Chondrocyte (in vitro differentiated cells): ENCODE results near the gene ESR1. TPM values are rescaled to one million over a fixed set of nuclear protein-coding genes. Genes with fewer than 3 reads are reported as not detected.
"Not testable (repeated sequence)": the region's sequence is repeated elsewhere in the genome, so short reads cannot be mapped to it uniquely, and the experiment has no call there.

Experiments used
- DNase-seq: peaks from one replicate; pipeline ENCODE4 v3.0.0; 2021; ENCODE audit warnings: mixed read lengths, low spot score
- H3K27ac Mint-ChIP-seq: one replicate; pipeline ENCODE4 v1.8.0; 2021; ENCODE audit warnings: mild to moderate bottlenecking, moderate library complexity, mixed read lengths; ENCODE audit not compliant: unreplicated experiment
- H3K27me3 Mint-ChIP-seq: 2 replicates; pipeline ENCODE4 v1.8.0; 2021; ENCODE audit warnings: low read depth, mixed read lengths
- H3K36me3 Mint-ChIP-seq: 2 replicates; pipeline ENCODE4 v1.8.0; 2021; ENCODE audit warnings: low read depth, mixed read lengths
- H3K4me1 Mint-ChIP-seq: 2 replicates; pipeline ENCODE4 v1.8.0; 2021; ENCODE audit warnings: low read depth, mild to moderate bottlenecking, mixed read lengths
- H3K4me3 Mint-ChIP-seq: one replicate; pipeline ENCODE4 v1.8.0; 2021; ENCODE audit warnings: mild to moderate bottlenecking, moderate library complexity, mixed read lengths; ENCODE audit not compliant: unreplicated experiment
- H3K9me3 Mint-ChIP-seq: 2 replicates; pipeline ENCODE4 v1.8.0; 2021; ENCODE audit warnings: low read depth, mixed read lengths
- CTCF ChIP-seq: fragments of 200-600 bp; sonication (generic); IDR thresholded peaks from 2 replicates; pipeline ENCODE4 v1.5.0; 2021; ENCODE audit warnings: antibody characterized with exemption, mild to moderate bottlenecking, moderate library complexity
- total RNA-seq: library from RNA; stranded (reverse); gene quantifications from 3 replicates; pipeline ENCODE4 v1.2.1, GENCODE V29; 2021

The ESR1 gene
- total RNA-seq, 1 donor from 2014 or later, result not detected

- Mint-ChIP-seq H3K4me3 (peak overlapping the region; percentile 41), H3K9me3 (no peaks in the 10 kb centered on the region), H3K36me3 (peaks cover 32% of the 10 kb centered on the region)
Observed at GRCh38 chr6:152129691-152130151, 322.2 kb downstream of the ESR1 start.

GRCh38 chr6:152130441-152130840 lies 323.0 kb downstream of the ESR1 start:
- no peaks in the 10 kb centered on the region for H3K9me3 Mint-ChIP-seq
- H3K36me3 Mint-ChIP-seq, result peaks cover 37% of the 10 kb centered on the region
- DNase-seq, result no peak
- H3K4me3 Mint-ChIP-seq, result no peak overlapping the region
- TF ChIP-seq CTCF, result no peak
- no peak overlapping the region for H3K27ac Mint-ChIP-seq
- peaks cover 24% of the 10 kb centered on the region for H3K4me1 Mint-ChIP-seq
- no peaks in the 10 kb centered on the region for H3K27me3 Mint-ChIP-seq

More at GRCh38 chr6:152129691-152130151, 322.2 kb downstream of the ESR1 start:
- peaks cover 24% of the 10 kb centered on the region for H3K4me1 Mint-ChIP-seq
- DNase-seq, result no peak
- H3K27ac Mint-ChIP-seq, result peak overlapping the region; percentile 83
- TF ChIP-seq CTCF, result no peak
- no peaks in the 10 kb centered on the region for H3K27me3 Mint-ChIP-seq

GRCh38 chr6:152135755-152136448 lies 328.4 kb downstream of the ESR1 start:
- DNase-seq, result no peak
- H3K27ac Mint-ChIP-seq, result no peak overlapping the region
- no peaks in the 10 kb centered on the region for H3K27me3 Mint-ChIP-seq
- H3K36me3 Mint-ChIP-seq, result peaks cover 50% of the 10 kb centered on the region
- no peak overlapping the region for H3K4me3 Mint-ChIP-seq
- H3K9me3 Mint-ChIP-seq, result no peaks in the 10 kb centered on the region
- no peaks in the 10 kb centered on the region for H3K4me1 Mint-ChIP-seq
- no peak for TF ChIP-seq CTCF

- no peak for DNase-seq
- no peak for TF ChIP-seq CTCF
- Mint-ChIP-seq H3K4me3 (no peak overlapping the region), H3K36me3 (peaks cover 51% of the 10 kb centered on the region), H3K4me1 (no peaks in the 10 kb centered on the region), H3K27ac (no peak overlapping the region), H3K9me3 (no peaks in the 10 kb centered on the region), H3K27me3 (no peaks in the 10 kb centered on the region)
Observed at GRCh38 chr6:152136449-152136825, 329.0 kb downstream of the ESR1 start.

- not testable (repeated sequence) for H3K9me3 Mint-ChIP-seq
- H3K36me3 Mint-ChIP-seq, result peaks cover 41% of the 10 kb centered on the region
Observed at GRCh38 chr6:152138344-152138743, 330.9 kb downstream of the ESR1 start.

GRCh38 chr6:152142105-152142504 lies 334.6 kb downstream of the ESR1 start:
- H3K27ac Mint-ChIP-seq, result no peak overlapping the region
- no peaks in the 10 kb centered on the region for H3K27me3 Mint-ChIP-seq
- no peak overlapping the region for H3K4me3 Mint-ChIP-seq
- DNase-seq, result no peak
- H3K9me3 Mint-ChIP-seq, result no peaks in the 10 kb centered on the region
- H3K36me3 Mint-ChIP-seq, result peaks cover 24% of the 10 kb centered on the region
- peaks cover 17% of the 10 kb centered on the region for H3K4me1 Mint-ChIP-seq
- no peak for TF ChIP-seq CTCF

More at GRCh38 chr6:152138344-152138743, 330.9 kb downstream of the ESR1 start:
- not testable (repeated sequence) for H3K4me1 Mint-ChIP-seq, H3K27ac Mint-ChIP-seq, H3K4me3 Mint-ChIP-seq, H3K27me3 Mint-ChIP-seq, DNase-seq
